GM12875 (cell line): Measurements from ENCODE around the gene NKX1-1.

Experiments used
- H3K4me3 ChIP-seq: one replicate; pipeline ENCODE4 v1.5.1; 2011; ENCODE audit warnings: low read depth, low read length, control low read depth
- TF ChIP-seq, protein P1 (sequence below): IDR thresholded peaks from 2 replicates; pipeline ENCODE4 v1.5.1; 2011; ENCODE audit warnings: low read depth, mild to moderate bottlenecking, control low read depth, inconsistent platforms, low read length, moderate library complexity, borderline replicate concordance; ENCODE audit not compliant: insufficient read depth

Gene NKX1-1

DNA sequence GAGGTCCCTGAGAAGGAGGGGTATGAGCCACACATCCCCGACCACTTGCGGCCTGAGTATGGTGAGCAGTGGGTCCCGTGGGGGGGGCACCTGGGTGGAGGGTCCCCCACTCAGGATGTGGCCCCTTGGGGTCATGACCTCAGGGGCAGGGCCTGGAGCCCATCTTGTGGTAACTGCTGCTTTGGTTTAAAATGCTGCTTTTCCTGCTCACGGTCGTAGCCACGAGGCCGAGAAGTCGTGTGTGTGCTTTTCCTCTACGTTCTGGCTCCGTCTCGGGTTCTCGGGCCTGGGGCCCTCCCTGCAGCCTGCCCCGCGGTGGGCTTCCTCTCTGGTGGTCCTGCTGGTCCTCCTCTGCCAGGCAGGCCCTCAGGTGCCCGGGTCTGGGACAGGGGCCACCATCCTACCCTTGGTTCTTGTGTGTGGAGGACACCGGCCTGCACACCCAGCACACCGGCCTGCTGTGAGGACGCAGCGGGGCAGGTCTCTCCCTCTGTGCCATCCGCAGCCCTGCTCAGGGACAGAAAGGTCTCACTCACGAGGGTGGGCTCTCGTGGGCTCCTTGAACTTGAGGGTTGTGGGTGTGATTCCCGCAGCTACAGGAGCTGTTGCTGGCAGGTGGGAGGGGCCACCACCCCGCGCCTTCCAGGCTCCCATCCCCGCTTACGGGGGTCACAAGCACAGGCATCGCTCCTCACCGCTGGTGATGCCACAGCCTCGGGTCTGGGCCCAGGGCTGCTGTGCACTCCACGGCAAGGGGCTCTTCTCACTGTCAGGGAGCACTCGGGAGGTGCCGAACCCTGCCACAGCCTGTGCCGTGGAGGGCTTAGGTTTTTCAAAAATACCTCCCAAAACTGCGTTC lies 39.6 kb downstream of the NKX1-1 start:
- H3K4me3 ChIP-seq, result no peak overlapping the region
- TF ChIP-seq, protein P1, sequence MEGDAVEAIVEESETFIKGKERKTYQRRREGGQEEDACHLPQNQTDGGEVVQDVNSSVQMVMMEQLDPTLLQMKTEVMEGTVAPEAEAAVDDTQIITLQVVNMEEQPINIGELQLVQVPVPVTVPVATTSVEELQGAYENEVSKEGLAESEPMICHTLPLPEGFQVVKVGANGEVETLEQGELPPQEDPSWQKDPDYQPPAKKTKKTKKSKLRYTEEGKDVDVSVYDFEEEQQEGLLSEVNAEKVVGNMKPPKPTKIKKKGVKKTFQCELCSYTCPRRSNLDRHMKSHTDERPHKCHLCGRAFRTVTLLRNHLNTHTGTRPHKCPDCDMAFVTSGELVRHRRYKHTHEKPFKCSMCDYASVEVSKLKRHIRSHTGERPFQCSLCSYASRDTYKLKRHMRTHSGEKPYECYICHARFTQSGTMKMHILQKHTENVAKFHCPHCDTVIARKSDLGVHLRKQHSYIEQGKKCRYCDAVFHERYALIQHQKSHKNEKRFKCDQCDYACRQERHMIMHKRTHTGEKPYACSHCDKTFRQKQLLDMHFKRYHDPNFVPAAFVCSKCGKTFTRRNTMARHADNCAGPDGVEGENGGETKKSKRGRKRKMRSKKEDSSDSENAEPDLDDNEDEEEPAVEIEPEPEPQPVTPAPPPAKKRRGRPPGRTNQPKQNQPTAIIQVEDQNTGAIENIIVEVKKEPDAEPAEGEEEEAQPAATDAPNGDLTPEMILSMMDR, result no peak

DNA sequence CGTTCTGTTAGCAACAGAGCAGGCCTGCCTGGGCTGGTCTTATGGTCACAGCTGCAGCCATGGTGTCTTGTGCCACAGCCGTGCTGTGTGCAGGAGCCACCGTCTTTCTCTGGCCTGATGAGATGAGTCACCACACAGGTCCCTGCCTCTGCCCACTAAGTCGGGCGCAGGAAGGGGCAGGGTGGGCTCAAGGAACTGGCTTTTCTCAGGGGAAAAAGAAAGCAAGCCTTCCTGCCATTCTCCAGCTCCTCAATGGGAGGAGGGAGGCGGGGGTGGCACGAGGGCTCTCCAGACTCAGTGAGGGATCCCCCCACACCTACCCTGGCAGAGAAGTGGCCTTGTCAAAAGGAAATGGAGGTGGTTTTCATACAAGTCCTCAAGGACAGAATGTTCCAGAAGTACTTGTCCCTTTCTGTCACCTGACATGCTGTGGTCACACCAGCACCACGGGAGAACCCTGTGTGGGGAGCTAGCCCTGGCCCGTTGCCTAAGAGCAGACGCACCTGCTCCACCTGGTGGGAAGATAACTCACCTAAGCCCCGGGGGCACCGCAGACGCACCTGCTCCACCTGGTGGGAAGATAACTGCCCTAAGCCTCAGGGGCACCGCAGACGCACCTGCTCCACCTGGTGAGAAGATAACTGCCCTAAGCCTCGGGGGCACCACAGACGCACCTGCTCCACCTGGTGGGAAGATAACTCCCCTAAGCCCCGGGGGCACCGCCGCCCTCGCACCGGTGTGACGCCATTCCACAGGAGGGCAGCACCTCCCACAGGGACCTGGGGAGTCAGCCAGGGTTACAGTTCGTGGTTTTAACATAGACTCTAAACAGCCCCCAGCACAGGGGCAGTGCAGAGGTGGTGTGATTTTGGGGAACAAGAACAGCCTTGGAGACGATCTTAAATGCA lies 40.7 kb downstream of the NKX1-1 start:
- no peak overlapping the region for H3K4me3 ChIP-seq
- TF ChIP-seq, protein P1, result no peak

DNA sequence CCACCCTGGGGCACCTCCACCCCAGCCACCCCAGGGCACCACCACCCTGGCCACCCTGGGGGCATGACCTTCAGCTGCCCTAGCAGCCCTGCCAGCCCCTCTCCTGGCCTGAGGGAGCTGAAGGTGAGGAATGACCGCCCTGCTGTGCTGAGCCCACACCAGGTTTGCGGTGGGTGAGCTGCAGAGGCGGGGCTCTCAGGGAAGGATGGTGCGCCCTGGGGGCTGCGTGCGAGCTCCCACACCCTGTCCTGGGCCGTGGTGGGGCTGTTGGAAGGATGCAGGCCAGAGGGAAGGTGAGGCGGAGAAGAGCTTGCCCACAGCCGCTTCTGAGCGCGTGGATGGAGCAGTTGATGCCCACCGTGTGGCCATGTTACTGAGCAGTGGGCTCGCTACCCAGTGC lies 41.5 kb downstream of the NKX1-1 start:
- H3K4me3 ChIP-seq, result no peak overlapping the region
- TF ChIP-seq, protein P1, result no peak

DNA sequence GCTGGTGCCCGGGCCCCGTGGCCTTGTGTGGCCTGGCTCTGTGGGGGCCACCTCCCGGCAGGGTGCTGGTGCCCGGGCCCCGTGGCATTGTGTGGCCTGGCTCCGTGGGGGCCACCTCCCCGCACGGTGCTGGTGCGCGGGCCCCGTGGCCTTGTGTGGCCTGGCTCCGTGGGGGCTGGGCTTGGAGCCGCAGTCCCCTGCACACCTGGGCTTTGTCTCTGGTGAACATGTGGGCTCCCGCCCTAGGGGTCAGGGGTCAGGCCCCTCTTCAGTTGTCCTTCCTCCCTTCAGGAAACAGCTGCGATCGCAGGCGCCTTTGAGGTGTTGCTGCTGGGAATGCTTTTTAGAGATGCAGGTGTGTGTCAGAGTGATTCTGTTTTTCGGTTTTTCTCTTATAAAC lies 42.0 kb downstream of the NKX1-1 start:
- H3K4me3 ChIP-seq, result no peak overlapping the region
- TF ChIP-seq, protein P1, result no peak

DNA sequence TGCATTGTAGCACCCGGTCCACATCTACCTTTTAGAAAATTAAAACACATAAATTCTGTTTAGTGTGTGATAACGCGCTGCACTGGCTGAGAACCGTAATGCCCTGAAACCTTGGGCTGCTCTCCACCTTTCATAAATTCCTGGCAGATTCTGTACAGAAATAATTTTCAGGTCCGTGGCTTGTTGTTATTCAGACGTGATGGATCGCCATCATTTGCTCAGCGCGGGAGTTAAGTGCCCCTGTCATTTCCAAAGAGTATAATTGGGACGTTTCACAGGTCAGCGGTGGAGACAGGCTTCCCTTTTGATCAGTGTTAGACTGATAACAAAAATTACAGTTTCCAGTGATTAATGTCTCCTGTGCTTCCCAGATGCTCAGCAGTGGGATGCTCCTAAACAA lies 42.7 kb downstream of the NKX1-1 start:
- H3K4me3 ChIP-seq, result no peak overlapping the region
- TF ChIP-seq, protein P1, result no peak

DNA sequence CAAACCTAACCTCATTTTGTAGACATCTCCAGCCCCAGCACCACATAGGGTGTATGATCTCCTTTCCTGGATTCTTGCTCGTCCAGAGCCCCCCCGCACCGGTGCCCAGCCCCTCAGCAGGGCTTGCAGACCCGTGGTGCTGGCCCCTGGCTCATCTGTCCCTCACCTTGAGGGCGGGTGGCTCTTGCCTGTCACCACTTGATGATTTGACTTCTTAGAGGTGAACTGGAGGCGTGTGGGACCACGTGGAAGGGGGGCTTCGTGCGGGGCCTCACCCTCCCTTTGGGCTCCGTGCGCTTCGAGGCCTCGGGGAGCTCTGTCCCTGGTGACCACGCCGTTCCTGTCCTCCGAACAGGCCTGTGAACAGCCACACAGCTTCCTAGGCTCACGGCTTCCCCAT lies 43.7 kb downstream of the NKX1-1 start:
- no peak overlapping the region for H3K4me3 ChIP-seq
- TF ChIP-seq, protein P1, result no peak
